ENCODE data around the gene ZBTB4.

The ZBTB4 gene

GRCh38 chr17:7418472-7419152 lies 60.8 kb downstream of the ZBTB4 start:
- TF ChIP-seq ZNF274 (IDR thresholded peaks at IDR 0.05; ENCODE audit: low read depth, low read length), result no peak
- H3K4me3 ChIP-seq (ENCODE audit: low read length), result no peak overlapping the region

- TF ChIP-seq ZNF274 (IDR thresholded peaks at IDR 0.05; ENCODE audit: low read depth, low read length), result no peak
- H3K4me3 ChIP-seq (ENCODE audit: low read length), result no peak overlapping the region
Measured at GRCh38 chr17:7417056-7417655, 62.3 kb downstream of the ZBTB4 start.

- no peak overlapping the region for H3K4me3 ChIP-seq (ENCODE audit: low read length)
- TF ChIP-seq ZNF274 (IDR thresholded peaks at IDR 0.05; ENCODE audit: low read depth, low read length), result no peak
Measured at GRCh38 chr17:7416323-7416722, 63.1 kb downstream of the ZBTB4 start.

- TF ChIP-seq ZNF274 (IDR thresholded peaks at IDR 0.05; ENCODE audit: low read depth, low read length), result no peak
- H3K4me3 ChIP-seq (ENCODE audit: low read length), result no peak overlapping the region
Measured at GRCh38 chr17:7415784-7416183, 63.6 kb downstream of the ZBTB4 start.

GRCh38 chr17:7414837-7415236 lies 64.6 kb downstream of the ZBTB4 start:
- TF ChIP-seq ZNF274 (IDR thresholded peaks at IDR 0.05; ENCODE audit: low read depth, low read length), result no peak
- H3K4me3 ChIP-seq (ENCODE audit: low read length), result no peak overlapping the region

GRCh38 chr17:7413346-7413985 lies 66.0 kb downstream of the ZBTB4 start:
- no peak for TF ChIP-seq ZNF274 (IDR thresholded peaks at IDR 0.05; ENCODE audit: low read depth, low read length)
- H3K4me3 ChIP-seq (ENCODE audit: low read length), result no peak overlapping the region

GRCh38 chr17:7411427-7411750 lies 68.0 kb downstream of the ZBTB4 start:
- TF ChIP-seq ZNF274 (IDR thresholded peaks at IDR 0.05; ENCODE audit: low read depth, low read length), result no peak
- no peak overlapping the region for H3K4me3 ChIP-seq (ENCODE audit: low read length)

GRCh38 chr17:7410634-7411426 lies 68.6 kb downstream of the ZBTB4 start:
- H3K4me3 ChIP-seq (ENCODE audit: low read length), result no peak overlapping the region
- TF ChIP-seq ZNF274 (IDR thresholded peaks at IDR 0.05; ENCODE audit: low read depth, low read length), result no peak

- TF ChIP-seq ZNF274 (IDR thresholded peaks at IDR 0.05; ENCODE audit: low read depth, low read length), result no peak
- no peak overlapping the region for H3K4me3 ChIP-seq (ENCODE audit: low read length)
Measured at GRCh38 chr17:7409716-7410115, 69.7 kb downstream of the ZBTB4 start.

Data from GM08714 (cell line).